GM19463 (cell line): ENCODE data around the gene IGIP.
"Not testable (repeated sequence)": the region's sequence is repeated elsewhere in the genome, so short reads cannot be mapped to it uniquely, and the experiment has no call there.

ENCODE experiments used
- ATAC-seq: cut with Tn5 transposase; IDR thresholded peaks from one replicate; pipeline ENCODE4 v1.9.1; 2021; ENCODE audit warnings: mild to moderate bottlenecking, moderate library complexity; ENCODE audit not compliant: unreplicated experiment

Gene IGIP

DNA sequence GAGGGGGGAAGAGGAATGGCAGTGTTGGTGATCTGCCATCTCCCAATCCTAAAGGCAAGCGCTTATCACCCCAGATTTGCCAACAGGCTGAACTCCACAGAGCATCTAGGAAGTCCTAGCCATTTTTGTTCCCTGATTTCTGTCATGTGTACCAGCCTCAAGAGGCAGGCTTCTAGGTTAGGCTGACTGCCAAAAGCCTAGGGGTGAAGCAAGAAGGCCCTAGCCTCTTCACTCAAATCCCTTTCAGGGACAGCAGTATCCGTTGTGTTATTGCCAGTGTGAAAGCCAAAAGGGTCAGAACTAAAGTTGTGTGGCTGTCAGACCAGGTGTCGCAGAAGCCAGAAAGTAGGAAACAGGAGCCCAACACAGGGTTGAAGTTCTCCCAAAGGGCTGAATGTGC lies 14.7 kb downstream of the IGIP start:
- no peak for ATAC-seq

- ATAC-seq = no peak
Measured at GRCh38 chr5:140141241-140141640, 15.5 kb downstream of the IGIP start.

- no peak for ATAC-seq
Measured at GRCh38 chr5:140142246-140142645, 16.5 kb downstream of the IGIP start.

DNA sequence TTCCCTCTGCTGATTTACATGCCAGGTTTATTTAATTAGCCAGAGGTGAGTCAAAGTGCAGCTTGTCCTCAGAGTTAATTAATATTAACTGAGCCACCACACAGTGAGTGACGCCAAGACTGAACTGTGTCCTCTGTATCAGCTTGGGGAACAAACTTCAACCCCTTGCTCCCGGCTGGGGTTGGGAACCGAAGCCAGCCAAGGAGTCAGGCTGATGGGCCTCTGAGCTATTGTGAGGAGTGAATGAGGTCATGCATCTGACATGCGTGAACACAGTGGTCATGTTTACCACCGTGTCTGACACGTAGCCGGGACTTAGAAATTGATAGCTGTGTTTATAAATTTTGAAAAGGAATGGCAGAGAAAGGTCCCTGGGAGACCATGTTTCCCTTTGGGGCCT lies 17.1 kb downstream of the IGIP start:
- no peak for ATAC-seq

DNA sequence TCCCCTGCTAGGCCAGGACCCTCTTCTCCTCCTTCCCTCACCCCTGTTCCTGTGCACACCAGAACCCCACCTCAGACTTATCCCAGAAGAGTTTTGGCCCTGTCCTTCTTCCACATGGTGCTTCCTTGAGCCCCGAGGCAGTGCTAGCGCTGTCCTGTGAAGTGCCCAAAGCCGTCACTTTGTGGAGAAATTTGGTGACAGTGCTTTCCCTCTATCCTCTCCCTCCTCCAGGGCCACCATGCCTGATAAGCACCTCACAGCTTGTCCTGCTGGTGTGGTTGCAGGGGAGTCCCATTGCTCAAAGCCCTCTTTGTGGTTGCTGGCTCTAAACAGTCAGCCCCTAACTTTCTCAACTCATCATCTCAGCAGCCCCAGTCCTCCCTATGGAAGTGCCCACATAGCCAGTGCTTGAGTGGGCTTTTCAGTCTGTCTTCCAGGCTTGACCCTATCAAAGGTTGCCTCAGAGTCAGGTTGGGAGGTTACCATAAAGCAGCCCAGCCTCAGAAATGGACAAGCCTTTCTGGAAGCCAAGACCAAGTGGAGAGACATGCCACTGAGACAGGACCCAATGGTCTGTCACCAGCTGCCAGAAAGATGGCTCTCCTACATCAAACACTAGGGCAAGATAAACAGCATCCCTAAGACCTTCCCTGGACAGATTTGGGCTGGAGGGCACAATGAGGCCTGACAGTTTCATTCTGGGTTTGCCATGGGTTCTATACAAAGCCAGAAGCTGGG lies 18.0 kb downstream of the IGIP start:
- no peak for ATAC-seq

GRCh38 chr5:140145256-140145655 lies 19.5 kb downstream of the IGIP start:
- ATAC-seq = no peak

DNA sequence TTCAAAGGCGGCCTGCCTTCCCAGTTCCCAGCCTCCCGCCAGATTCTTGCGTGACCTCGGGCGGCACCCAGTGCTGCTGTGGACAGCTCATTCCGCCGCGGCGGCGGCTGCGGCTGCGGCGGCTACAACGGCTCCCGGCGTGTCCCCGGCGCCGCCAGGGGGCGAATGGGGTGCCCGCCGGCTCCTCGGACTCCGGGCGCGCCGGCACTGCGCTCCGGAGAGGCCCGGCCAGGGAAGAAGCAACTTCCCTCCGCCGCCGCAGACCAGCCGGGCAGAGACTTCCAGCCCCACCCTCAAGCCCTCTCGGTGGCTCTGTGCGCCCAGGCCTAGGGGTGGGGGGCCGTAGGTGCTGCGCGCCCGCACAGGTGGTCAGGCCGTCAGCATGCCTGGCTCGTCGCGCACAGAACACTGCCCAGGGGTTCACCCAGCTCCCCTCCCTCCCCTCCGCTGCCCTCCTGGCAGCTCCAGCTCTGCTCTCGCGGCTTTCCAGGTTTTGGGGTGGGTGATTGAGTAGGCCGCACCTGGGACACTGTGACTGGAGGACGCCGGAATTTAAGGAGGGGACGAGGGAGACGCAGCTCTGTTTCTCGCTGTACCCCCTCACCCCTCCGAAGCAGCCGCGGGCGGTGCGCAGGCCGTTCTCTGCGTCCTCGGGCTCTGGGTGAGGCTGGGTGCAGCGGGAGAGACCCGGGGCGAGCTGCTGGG lies 20.2 kb downstream of the IGIP start:
- peak; percentile 67 for ATAC-seq

DNA sequence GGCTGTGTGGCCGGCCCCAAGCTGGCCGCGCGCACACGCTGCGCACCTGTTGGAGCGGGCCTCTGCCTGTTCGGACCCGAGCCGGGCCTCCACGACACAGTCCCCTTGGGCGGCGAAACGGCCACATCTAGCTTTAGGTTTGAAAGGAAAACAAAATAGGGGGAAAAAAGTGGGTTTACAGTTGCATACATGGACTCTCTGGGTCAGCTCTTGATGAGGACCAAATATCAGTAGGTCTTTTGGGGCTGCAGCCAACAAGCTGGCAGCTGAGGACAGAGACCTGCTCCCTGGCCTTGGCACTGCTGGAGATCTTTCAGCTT lies 20.7 kb downstream of the IGIP start:
- no peak for ATAC-seq

GRCh38 chr5:140147460-140147859 lies 21.7 kb downstream of the IGIP start:
- ATAC-seq = no peak

- no peak for ATAC-seq
Measured at GRCh38 chr5:140148508-140148907, 22.8 kb downstream of the IGIP start.

DNA sequence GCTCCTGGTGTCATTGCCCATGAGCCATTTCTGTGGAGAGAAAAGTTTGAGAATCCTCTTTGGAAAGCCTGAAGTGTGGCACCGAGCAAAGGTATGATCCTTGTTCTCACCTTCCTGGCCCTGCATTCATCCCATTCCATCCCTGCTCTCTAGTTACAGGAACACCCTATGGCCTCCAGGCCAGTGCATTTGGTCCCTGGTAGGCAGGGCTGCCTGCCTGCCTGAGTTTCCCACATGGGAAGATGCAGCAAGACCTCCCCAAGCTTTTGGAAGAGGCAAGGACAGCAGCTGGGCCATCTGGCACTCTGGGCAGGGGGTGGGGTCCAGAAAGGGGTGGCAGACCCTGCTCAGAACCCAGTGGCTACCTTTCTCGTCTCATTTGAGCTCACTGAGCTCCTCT lies 24.5 kb downstream of the IGIP start:
- ATAC-seq = no peak

DNA sequence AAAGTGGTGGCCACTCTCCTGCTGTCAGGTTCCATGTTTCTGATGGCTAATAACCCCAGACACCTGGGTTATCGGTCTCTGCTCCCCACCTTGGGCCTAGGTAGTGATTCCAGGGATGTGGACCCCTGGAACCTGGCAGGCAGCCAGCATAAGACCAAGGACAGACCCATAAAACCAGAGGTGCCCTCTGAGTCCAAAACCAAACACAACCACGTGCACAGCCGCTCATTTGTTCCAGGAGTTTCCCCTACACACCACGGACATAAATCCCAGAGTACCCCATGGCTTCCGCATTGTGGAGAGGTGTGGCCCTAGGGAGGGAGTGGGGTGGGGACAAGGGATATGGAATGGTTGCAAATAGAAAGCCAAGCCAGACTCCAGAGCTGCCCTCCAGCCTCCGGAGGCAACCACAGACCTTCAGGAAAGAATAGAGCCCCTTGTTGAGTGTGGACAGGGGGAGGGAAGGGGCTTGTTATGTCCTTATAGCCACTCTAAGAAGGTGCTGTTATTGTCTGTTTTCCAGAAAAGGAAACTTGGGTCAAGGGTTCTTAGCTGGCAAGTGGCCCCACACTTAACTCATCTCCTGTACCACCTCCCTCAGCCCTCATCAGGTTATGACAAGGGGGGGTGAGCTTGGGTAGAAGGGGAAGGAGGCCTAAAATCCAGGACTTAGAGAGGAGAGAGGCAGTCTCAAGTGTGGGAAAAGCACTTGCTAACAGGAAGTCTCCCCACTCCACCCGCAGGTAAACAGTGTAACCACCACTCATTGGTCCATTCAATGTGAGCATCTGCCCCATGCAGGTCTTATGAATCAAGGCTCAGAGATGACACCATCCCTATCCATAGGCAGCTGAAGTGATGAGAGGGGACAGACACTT lies 25.6 kb downstream of the IGIP start:
- ATAC-seq = no peak

- ATAC-seq = no peak
Measured at GRCh38 chr5:140152022-140152999, 26.6 kb downstream of the IGIP start.

- no peak for ATAC-seq
Measured at GRCh38 chr5:140153255-140153654, 27.5 kb downstream of the IGIP start.

DNA sequence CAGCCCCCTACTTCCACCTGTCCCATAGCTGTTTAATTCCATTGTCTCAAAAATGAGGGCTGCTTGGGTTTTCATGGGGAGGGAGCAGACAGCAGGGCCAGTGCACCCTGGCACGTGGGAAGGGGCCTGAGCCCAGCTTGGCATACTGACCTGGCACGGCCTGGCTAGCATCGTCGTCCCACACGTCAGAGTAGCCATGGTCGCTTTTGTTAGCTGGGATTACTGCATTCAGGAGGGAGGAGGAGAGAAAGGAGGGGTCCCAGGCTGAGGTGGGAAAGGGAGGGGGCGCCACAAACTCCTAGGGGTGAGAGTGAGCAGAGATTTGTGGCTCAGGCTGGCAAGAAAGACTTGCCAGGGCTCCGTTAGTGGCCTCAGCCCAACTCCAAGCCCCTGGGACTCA lies 28.2 kb downstream of the IGIP start:
- ATAC-seq = no peak

GRCh38 chr5:140154710-140155381 lies 29.1 kb downstream of the IGIP start:
- ATAC-seq = not testable (repeated sequence)

DNA sequence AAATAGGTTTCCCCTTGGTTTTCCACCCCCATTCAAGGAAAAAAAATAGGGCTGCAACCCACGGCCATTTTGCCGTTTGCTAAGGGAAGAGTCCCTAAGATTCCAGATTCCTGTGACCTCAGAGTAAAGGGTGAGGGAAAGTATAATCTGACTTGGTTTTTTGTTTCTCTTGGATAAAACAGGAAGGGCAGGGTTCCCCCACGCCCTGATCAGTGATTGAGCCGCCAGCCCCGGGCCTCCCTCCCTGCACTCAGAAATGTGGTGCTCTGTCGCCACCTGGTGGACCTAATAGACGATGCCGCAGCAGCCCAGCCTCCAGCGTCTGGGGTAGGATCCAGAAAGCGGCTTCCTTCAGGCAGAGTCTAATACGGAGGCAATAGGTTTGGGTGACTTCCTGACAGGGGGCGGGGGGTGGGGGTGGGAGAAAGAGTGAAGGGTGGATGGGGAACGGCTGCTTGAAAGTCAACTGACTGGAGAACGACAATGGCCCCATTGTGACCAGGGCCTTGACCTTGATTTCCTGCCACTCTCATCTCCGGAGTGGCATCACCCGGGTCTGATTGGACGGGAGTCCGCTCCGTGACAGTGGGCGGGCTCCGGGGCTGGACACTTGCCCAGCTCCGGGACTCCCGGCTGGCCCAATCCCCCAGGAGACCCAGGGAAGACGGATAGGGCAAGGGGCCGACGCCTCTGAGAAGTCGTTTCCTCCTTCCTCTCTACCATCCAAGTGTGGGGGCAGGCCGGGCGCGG lies 31.5 kb downstream of the IGIP start:
- peak; percentile 97 for ATAC-seq

- ATAC-seq = no peak
Measured at GRCh38 chr5:140159014-140159927, 33.5 kb downstream of the IGIP start.
